GM19328 (cell line): ENCODE data around the gene DCAF11.
A peak's percentile ranks its signal among the peaks of the same experiment; 100 is the strongest.
"Not testable (repeated sequence)": the region's sequence is repeated elsewhere in the genome, so short reads cannot be mapped to it uniquely, and the experiment has no call there.

Experiments used
- ATAC-seq: cut with Tn5 transposase; IDR thresholded peaks from one replicate; pipeline ENCODE4 v1.9.1; 2021; ENCODE audit warnings: mild to moderate bottlenecking, moderate library complexity; ENCODE audit not compliant: unreplicated experiment

Gene DCAF11

GRCh38 chr14:24095271-24096068, 19.1 kb upstream of the DCAF11 start:
- peak; percentile 68 for ATAC-seq

GRCh38 chr14:24096545-24097181, 17.9 kb upstream of the DCAF11 start:
- ATAC-seq = no peak

- ATAC-seq = no peak
Measured at GRCh38 chr14:24098229-24098926, 16.2 kb upstream of the DCAF11 start.

- ATAC-seq = no peak
Measured at GRCh38 chr14:24098927-24099813, 15.4 kb upstream of the DCAF11 start.

GRCh38 chr14:24100197-24100981, 14.2 kb upstream of the DCAF11 start:
- ATAC-seq = no peak

- ATAC-seq = no peak
Measured at GRCh38 chr14:24100982-24101494, 13.5 kb upstream of the DCAF11 start.

GRCh38 chr14:24102357-24103048, 12.1 kb upstream of the DCAF11 start:
- ATAC-seq = no peak

GRCh38 chr14:24103451-24103850, 11.1 kb upstream of the DCAF11 start:
- ATAC-seq = no peak

- ATAC-seq = not testable (repeated sequence)
Measured at GRCh38 chr14:24105609-24106239, 8.9 kb upstream of the DCAF11 start.

- no peak for ATAC-seq
Measured at GRCh38 chr14:24106672-24107271, 7.8 kb upstream of the DCAF11 start.

- ATAC-seq = peak; percentile 33
Measured at GRCh38 chr14:24108336-24108874, 6.2 kb upstream of the DCAF11 start.

- ATAC-seq = no peak
Measured at GRCh38 chr14:24110060-24110459, 4.5 kb upstream of the DCAF11 start.

GRCh38 chr14:24110523-24110922, 4.1 kb upstream of the DCAF11 start:
- ATAC-seq = no peak

GRCh38 chr14:24113379-24113800, 1.2 kb upstream of the DCAF11 start:
- no peak for ATAC-seq

GRCh38 chr14:24113801-24114531, 611 bp upstream of the DCAF11 start:
- peak; percentile 21 for ATAC-seq

GRCh38 chr14:24115422-24116127, 998 bp downstream of the DCAF11 start:
- ATAC-seq = no peak
